GM18498 (cell line): ENCODE results near the gene CPN2.

Source experiments
- ATAC-seq: cut with Tn5 transposase; IDR thresholded peaks from one replicate; pipeline ENCODE4 v1.9.1; 2021; ENCODE audit warnings: mild to moderate bottlenecking, moderate library complexity; ENCODE audit not compliant: unreplicated experiment

Gene CPN2

GRCh38 chr3:194330579-194330978 is 20.5 kb downstream of the CPN2 start:
- ATAC-seq = no peak

- ATAC-seq = no peak
Observed at GRCh38 chr3:194330160-194330559, 21.0 kb downstream of the CPN2 start.

GRCh38 chr3:194329583-194329965 is 21.6 kb downstream of the CPN2 start:
- ATAC-seq = no peak

GRCh38 chr3:194328942-194329582 is 22.1 kb downstream of the CPN2 start:
- ATAC-seq = no peak

- no peak for ATAC-seq
Observed at GRCh38 chr3:194328053-194328657, 23.0 kb downstream of the CPN2 start.

- ATAC-seq = no peak
Observed at GRCh38 chr3:194327218-194328052, 23.7 kb downstream of the CPN2 start.

- ATAC-seq = no peak
Observed at GRCh38 chr3:194326968-194327217, 24.2 kb downstream of the CPN2 start.

GRCh38 chr3:194326192-194326967 is 24.7 kb downstream of the CPN2 start:
- ATAC-seq = no peak

- ATAC-seq = no peak
Observed at GRCh38 chr3:194325424-194326153, 25.5 kb downstream of the CPN2 start.

GRCh38 chr3:194324823-194325327 is 26.3 kb downstream of the CPN2 start:
- ATAC-seq = no peak

- ATAC-seq = peak; percentile 48
Observed at GRCh38 chr3:194323785-194324735, 27.1 kb downstream of the CPN2 start.

GRCh38 chr3:194322678-194323211 is 28.4 kb downstream of the CPN2 start:
- no peak for ATAC-seq

- no peak for ATAC-seq
Observed at GRCh38 chr3:194321693-194322640, 29.2 kb downstream of the CPN2 start.

GRCh38 chr3:194320744-194321243 is 30.3 kb downstream of the CPN2 start:
- no peak for ATAC-seq

- no peak for ATAC-seq
Observed at GRCh38 chr3:194320100-194320499, 31.0 kb downstream of the CPN2 start.

- no peak for ATAC-seq
Observed at GRCh38 chr3:194318511-194319161, 32.5 kb downstream of the CPN2 start.

GRCh38 chr3:194316918-194317317 is 34.2 kb downstream of the CPN2 start:
- no peak for ATAC-seq
